ENCODE measurements around the gene GRIP1.

- TF ChIP-seq CTCF (IDR thresholded peaks at IDR 0.05) (no peak), TCF7 (CRISPR knock-in tag; IDR thresholded peaks at IDR 0.05; ENCODE audit: low read depth) (no peak), JUN (CRISPR knock-in tag; IDR thresholded peaks at IDR 0.05) (no peak)
These were observed 130.4 kb downstream of the GRIP1 start for GRCh38 chr12:66548338-66549049.

All from WTC11 (cell line).